Left hindlimb (tissue), 1 donor: ENCODE data around the gene NCAPH2.
A peak's percentile ranks its signal among the peaks of the same experiment; 100 is the strongest.

Source experiments
- DNase-seq: peaks from one replicate; pipeline ENCODE4 v3.0.0-alpha.2; 2018

NCAPH2 gene

DNA sequence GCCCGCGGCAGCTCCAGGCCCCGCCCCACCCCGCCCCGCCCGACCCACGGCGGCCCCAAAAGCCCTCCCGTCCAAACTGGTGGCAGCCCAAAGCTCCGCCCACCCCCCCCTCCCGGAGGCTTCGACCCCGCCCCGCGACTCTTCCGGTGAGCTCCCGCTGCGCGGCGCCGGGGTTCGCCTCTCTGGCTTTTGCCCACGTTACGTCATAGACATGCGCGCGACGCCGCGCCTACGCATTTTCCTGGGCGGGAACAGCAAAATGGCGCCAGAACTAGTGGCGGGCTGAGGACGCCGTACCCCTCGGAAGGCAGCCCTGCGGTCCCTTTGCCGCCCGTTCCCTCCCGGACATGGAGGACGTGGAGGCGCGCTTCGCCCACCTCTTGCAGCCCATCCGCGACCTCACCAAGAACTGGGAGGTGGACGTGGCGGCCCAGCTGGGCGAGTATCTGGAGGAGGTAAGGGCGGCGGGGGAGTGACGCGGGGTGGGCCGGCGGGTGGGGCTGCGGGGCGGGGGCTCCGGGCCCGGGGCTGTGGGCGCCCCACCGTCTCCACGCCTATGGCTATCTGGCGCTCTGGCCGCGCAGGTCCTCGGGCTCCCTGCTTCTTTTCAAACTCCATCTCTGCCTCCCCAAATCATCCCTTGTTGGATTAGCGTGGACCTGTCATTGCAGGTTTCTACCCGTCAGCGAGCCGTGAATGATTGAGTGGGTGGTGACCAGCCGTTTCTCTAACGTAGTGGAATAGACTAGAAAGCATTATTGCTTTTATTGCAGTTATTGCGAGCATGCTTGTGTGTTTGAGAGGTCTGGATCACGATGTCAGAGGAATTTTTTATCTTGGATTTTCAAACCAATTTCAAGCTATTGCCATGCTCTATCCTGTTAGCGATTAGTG lies at the start of gene NCAPH2:
Gene NCAPH2 (plus strand): TSS at position 234 of the 894 bp plus-strand sequence. CDS start 114 bp downstream, at position 348.
- no peak for DNase-seq

DNA sequence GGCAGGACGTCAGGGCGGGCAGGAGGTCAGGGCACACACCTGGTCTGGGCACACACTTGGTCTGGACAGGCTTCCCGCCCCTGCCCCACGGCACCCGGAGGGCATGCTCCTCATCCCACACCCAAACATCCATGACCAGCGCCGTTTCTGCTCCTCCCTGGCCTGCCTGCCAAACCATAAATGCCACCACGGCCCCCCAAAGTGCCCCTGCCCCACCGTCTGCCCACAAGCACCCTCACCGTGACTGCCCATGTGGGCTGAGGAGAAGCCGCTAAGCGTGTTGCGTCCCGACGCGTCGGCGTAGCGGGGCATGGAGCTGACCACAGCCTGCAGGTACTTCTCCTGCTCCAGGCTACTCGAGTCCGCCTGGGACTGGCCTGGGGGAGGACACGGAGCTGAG lies 49.0 kb upstream of the NCAPH2 start:
- no peak for DNase-seq

DNA sequence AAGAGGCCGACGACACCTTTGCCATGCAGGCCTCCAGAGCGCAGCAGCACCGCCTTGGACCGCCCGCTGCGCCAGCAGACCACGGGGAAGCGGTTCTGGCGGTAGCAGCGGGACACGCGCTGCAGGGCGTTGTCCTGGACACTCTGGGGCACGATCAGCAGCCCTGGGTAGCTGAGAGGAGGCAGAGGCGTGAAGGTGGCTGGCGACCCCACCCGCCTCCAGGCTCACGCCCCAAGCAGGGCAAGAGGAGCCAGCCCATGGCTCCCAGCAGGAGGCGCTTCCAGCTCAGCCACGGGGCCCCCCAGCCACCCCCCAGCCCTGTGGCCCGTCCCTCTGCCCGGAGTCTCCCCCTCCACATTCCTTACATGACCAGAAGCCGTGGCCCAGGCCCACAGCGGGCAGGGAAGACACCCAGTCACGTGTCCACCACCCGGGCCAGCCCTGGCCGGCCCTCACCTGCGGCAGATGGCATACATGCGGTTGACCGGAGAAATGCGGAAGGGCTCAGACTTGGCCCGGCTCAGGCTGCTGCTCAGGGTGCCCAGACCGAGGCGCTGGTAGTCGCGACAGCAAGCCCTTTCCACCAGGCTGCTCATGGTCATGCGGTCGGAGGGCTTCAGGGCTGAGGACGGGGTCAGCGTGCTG lies 48.4 kb upstream of the NCAPH2 start:
- no peak for DNase-seq

GRCh38 chr22:50460938-50461337 lies 47.1 kb upstream of the NCAPH2 start:
- DNase-seq = no peak

- no peak for DNase-seq
These were observed 46.5 kb upstream of the NCAPH2 start for GRCh38 chr22:50461536-50461935.

DNA sequence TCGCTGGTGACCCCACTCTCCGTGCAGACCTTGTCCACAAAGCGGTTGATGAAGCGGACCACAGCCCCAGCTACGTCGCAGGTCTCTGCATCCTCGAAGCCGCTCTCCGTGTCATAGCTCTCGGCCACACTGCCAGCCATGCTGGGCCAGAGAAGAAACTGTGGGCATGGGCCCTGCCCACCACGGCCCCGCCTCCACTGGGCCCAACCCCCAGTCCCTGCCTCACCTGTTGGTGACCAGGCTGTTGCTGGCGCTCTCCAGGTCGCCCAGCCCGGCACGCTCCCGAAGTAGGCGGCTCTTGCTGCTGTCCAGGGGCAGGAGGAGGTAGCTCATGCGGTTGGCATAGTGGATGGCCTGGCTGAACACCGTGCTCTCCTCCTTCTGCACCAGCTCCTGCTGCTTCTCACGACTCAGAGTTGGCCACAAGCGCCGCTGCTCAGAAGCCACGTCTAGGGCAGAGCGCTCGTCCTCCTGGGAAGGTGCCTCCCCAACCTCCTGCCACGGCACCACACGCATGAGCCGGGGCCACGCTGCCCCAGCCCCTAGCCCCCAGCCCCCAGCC lies 46.0 kb upstream of the NCAPH2 start:
- DNase-seq = no peak

GRCh38 chr22:50463188-50463900 lies 44.7 kb upstream of the NCAPH2 start:
- DNase-seq = no peak

DNA sequence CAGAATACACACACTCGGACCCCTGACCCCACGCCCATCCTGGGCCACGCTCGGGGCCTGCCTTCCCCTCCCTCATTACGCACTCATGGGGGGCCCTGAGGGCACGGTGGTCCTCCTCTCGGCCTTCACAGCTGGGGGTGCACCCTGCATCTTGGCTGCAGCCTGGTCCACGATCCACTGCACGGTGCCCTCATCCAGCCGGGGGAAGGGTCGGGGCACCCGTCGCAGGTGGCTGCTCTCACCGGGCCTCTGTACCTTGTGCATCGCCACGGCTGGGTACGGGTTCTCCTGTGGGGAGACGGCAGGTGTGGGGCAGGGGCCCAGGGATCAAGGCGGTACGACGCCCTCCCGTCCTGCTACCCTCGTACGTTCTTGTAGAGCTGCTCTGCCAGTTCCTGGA lies 43.6 kb upstream of the NCAPH2 start:
- DNase-seq = no peak

- no peak for DNase-seq
These were observed 42.7 kb upstream of the NCAPH2 start for GRCh38 chr22:50465066-50465930.

GRCh38 chr22:50467341-50467740 lies 40.7 kb upstream of the NCAPH2 start:
- DNase-seq = no peak

GRCh38 chr22:50467773-50468440 lies 40.1 kb upstream of the NCAPH2 start:
- no peak for DNase-seq

DNA sequence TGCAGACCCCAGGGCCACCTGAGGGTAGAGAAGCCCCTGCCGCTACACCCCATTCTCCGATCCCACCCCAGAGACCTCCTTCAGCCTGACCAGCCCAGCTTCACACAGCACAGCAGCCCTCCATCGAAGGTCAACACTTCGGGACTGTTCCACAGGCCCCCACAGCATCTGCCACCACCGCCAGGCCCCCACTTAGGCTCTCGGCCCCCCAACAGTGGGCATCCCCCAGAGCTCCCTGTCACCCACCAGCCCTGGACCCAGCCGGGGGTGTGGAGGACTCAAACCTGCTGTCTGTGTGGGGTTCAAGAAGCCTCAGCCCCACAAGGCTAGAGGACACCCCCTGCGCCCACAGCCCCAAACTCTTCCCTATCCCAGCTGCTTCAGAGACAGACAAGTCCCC lies 39.4 kb upstream of the NCAPH2 start:
- no peak for DNase-seq

GRCh38 chr22:50469377-50470305 lies 38.4 kb upstream of the NCAPH2 start:
- DNase-seq = no peak

- DNase-seq = no peak
These were observed 37.5 kb upstream of the NCAPH2 start for GRCh38 chr22:50470491-50470890.

DNA sequence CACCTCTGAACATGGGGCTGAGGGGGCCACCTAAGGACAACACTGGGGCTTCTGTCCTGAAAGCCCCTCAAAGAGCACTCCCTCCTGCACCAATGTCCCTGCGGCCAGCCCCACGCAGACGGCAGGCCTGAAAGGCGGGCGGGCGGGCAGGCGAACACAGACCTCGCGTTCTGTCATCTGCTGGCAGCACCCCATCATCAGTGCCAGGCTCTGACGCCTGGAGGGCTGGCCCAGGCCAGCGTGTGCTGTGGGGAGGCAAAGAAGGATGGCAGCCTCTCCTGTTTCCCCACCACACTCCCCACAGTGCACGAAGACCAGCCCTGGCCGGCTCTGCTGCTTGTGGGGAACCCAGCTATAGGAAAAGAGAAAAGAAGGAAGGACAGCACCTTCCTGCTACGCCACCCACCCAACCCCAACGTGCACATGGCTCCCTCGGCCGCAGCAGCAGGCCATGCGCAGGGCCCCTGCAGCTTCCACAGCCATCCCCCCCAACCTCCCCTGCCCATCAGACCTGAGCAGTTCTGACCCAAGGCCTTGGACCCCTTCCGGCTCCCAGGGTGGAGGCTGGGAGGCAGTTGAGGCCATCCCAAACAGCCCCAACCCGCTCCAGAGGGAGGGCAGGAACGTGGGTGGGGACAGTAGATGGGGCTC lies 36.7 kb upstream of the NCAPH2 start:
- DNase-seq = no peak

DNA sequence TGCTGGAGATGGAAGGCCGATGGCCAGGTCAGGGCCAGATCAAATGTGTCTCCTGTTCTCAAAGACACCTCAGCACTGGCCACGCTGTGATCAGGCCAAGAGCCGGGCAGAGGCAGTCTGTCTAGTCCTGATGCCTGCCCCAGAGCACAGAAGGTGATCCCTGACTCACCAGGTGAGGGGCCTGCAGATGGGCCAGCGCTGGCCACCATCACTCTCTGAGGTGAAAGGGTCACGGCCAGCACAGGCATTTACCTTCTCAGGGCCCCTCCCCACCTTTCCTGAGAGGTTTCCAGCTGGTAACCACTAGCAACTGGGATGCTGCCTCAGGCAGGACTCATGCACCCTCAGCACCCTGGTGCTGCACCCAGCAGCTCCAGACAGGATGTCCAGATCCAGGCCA lies 36.1 kb upstream of the NCAPH2 start:
- DNase-seq = peak; percentile 21

DNA sequence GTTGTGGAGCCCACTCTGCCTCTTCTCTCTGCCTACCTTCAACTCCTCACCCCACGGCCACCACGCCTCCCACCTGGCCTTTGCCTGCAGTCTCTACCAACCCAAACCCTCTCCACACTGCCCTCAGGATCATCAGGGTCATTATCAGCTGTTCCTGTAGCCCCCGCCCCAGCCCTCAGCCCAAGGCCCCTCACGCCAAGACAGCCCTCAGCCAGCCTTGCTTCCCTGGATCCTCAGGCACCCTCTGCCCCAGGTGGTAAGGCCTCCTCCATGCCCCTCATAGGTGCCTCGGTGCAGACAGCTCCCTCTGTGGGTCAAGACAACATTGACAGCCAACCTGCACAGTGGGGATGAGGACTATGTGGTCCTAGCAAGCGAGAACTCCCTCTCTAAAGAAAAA lies 34.9 kb upstream of the NCAPH2 start:
- peak; percentile 26 for DNase-seq

GRCh38 chr22:50473855-50474671 lies 34.0 kb upstream of the NCAPH2 start:
- DNase-seq = peak; percentile 49
